ENCODE results near the gene BICRAL.
"Not testable (repeated sequence)": the region's sequence is repeated elsewhere in the genome, so short reads cannot be mapped to it uniquely, and the experiment has no call there.

Gene BICRAL

GRCh38 chr6:42901538-42901957 is 119.7 kb downstream of the BICRAL start:
- DNase-seq: peak; percentile 80 to 92

GRCh38 chr6:42902429-42903263 is 120.8 kb downstream of the BICRAL start:
- DNase-seq: not testable (repeated sequence)

GRCh38 chr6:42904467-42904866 is 122.6 kb downstream of the BICRAL start:
- no peak for DNase-seq

GRCh38 chr6:42907336-42907735 is 125.5 kb downstream of the BICRAL start:
- DNase-seq: no peak

GRCh38 chr6:42909835-42910234 is 128.0 kb downstream of the BICRAL start:
- DNase-seq: no peak

GRCh38 chr6:42911171-42912021 is 129.5 kb downstream of the BICRAL start:
- peak in 1 of 2 experiments; percentile 68 for DNase-seq

- DNase-seq: no peak
These were observed 132.7 kb downstream of the BICRAL start for GRCh38 chr6:42914546-42914945.

GRCh38 chr6:42915732-42916131 is 133.9 kb downstream of the BICRAL start, which contains the start of gene PTCRA:
Gene PTCRA (plus strand): TSS chr6:42916053. CDS start chr6:42916070, 17 bp downstream.
- DNase-seq: no peak

- DNase-seq: no peak
These were observed 134.4 kb downstream of the BICRAL start for GRCh38 chr6:42916288-42916687.
